HFFc6 (cell line): ENCODE results near the gene GAS2L3. TPM values are rescaled to one million over a fixed set of nuclear protein-coding genes. Genes with fewer than 3 reads are reported as not detected.
"Not testable (repeated sequence)": the region's sequence is repeated elsewhere in the genome, so short reads cannot be mapped to it uniquely, and the experiment has no call there.

Experiments used
- DNase-seq: peaks from one replicate; pipeline ENCODE4 v3.0.0-alpha.2; 2018
- H3K27ac Mint-ChIP-seq: 2 replicates; pipeline ENCODE4 v1.8.0; 2020; ENCODE audit warnings: mild to moderate bottlenecking, mixed read lengths
- H3K27me3 Mint-ChIP-seq: 2 replicates; pipeline ENCODE4 v1.8.0; 2021; ENCODE audit warnings: mild to moderate bottlenecking, moderate library complexity, mixed read lengths; ENCODE audit not compliant: insufficient read depth
- H3K36me3 Mint-ChIP-seq: 2 replicates; pipeline ENCODE4 v1.8.0; 2021; ENCODE audit warnings: low read depth, mixed read lengths
- H3K4me1 Mint-ChIP-seq: 2 replicates; pipeline ENCODE4 v1.8.0; 2020; ENCODE audit warnings: low read depth, mixed read lengths
- H3K4me3 Mint-ChIP-seq: 2 replicates; pipeline ENCODE4 v1.8.0; 2020; ENCODE audit warnings: mild to moderate bottlenecking, moderate library complexity, mixed read lengths
- H3K9me3 Mint-ChIP-seq: 2 replicates; pipeline ENCODE4 v1.8.0; 2020; ENCODE audit warnings: mild to moderate bottlenecking, mixed read lengths
- total RNA-seq, 6 experiments: library from RNA; stranded (reverse); fragmentation: NEBNext Ultra II Directional; extraction: Animal tissue kit (Norgen Biotek cat#: 25700); gene quantifications; 2 replicates in 1 of 6; 3 replicates in 5 of 6; pipeline ENCODE4 v1.2.3, GENCODE V29; 2021
- TF ChIP-seq, protein P1 (sequence below): fragments of 200-600 bp; sonication (generic); IDR thresholded peaks from 2 replicates; pipeline ENCODE4 v1.5.0; 2021; ENCODE audit warnings: antibody characterized with exemption, mild to moderate bottlenecking

Gene GAS2L3
- total RNA-seq, 6 experiments from 2014 or later = 10.0 to 25.2 (median 22.8) TPM

DNA sequence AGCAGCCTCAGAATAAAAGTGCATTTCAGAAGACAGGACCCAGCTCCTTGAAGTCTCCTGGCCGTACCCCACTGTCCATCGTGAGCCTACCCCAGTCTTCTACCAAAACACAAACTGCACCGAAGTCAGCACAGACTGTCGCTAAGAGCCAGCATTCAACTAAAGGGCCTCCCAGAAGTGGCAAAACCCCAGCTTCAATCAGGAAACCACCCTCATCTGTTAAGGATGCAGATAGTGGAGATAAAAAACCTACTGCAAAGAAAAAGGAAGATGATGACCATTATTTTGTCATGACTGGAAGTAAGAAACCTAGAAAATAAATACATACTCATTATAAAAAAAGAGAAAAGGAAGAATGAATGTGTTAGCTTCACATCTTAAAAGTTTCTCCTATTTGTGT, 51.1 kb downstream of the GAS2L3 start:
- H3K36me3 Mint-ChIP-seq = peaks cover 6% of the 10 kb centered on the region; the same call in 1 of the 2 replicates
- H3K9me3 Mint-ChIP-seq = no peaks in the 10 kb centered on the region
- no peak overlapping the region for H3K27ac Mint-ChIP-seq
- no peak for DNase-seq
- TF ChIP-seq, protein P1, sequence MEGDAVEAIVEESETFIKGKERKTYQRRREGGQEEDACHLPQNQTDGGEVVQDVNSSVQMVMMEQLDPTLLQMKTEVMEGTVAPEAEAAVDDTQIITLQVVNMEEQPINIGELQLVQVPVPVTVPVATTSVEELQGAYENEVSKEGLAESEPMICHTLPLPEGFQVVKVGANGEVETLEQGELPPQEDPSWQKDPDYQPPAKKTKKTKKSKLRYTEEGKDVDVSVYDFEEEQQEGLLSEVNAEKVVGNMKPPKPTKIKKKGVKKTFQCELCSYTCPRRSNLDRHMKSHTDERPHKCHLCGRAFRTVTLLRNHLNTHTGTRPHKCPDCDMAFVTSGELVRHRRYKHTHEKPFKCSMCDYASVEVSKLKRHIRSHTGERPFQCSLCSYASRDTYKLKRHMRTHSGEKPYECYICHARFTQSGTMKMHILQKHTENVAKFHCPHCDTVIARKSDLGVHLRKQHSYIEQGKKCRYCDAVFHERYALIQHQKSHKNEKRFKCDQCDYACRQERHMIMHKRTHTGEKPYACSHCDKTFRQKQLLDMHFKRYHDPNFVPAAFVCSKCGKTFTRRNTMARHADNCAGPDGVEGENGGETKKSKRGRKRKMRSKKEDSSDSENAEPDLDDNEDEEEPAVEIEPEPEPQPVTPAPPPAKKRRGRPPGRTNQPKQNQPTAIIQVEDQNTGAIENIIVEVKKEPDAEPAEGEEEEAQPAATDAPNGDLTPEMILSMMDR = no peak
- H3K27me3 Mint-ChIP-seq = no peaks in the 10 kb centered on the region
- H3K4me3 Mint-ChIP-seq = no peak overlapping the region
- H3K4me1 Mint-ChIP-seq = no peaks in the 10 kb centered on the region

DNA sequence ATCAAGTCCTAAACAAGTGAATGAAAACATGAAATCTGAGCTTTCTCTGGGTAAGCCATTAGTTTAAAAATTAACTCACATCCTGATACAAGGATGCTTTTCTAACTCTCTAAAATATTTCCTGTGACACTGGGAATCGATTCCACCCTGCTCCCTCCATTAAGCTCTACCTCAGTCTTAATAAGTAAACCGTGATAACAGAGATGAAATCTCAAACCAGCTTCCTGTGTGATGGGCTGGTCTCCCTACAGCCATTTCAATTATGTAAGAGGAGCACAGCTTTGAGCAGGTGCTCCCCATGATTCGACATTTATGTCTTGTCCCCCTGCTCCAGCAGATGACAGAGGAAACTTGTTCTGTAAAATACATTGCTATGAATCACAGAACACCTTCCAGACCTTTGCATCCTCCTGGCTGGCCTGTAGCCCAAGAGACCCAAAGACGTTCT, 59.0 kb downstream of the GAS2L3 start:
- Mint-ChIP-seq H3K36me3 (no peaks in the 10 kb centered on the region), H3K4me1 (no peaks in the 10 kb centered on the region), H3K4me3 (no peak overlapping the region), H3K9me3 (no peaks in the 10 kb centered on the region), H3K27me3 (no peaks in the 10 kb centered on the region; the same call in 1 of the 2 replicates), H3K27ac (no peak overlapping the region; the same call in 1 of the 2 replicates)
- DNase-seq = no peak
- TF ChIP-seq, protein P1 = no peak

DNA sequence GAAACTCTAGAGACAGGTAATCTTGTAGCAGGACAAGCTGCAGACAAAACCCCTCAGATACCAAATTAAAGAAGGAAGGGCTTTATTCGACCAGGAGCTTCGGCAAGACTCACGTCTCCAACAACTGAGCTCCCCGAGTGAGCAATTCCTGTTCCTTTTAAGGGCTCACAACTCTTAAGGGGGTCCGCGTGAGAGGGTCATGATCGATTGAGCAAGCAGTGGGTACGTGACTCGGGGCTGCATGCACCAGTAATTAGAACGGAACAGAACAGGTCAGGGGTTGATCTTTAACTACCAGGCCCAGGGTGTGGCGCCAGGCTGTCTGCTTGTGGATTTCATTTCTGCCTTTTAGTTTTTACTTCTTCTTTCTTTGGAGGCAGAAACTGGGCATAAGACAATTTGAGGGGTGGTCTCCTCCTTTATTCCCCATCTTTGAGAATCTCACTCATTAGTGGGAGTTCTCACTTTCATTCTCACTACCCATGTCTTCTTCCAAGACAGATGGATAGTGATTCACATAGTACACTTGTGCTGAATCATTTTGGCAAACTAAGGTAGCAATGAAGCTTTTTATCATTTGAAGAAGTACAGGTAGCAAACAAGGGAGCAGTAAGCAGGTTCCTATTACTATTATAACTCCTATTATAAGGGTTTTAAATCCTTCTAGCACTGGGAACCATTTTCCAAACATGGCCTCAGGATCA, 59.8 kb downstream of the GAS2L3 start:
- not testable (repeated sequence) for H3K36me3 Mint-ChIP-seq, H3K27ac Mint-ChIP-seq, H3K27me3 Mint-ChIP-seq, H3K4me1 Mint-ChIP-seq, H3K4me3 Mint-ChIP-seq, H3K9me3 Mint-ChIP-seq, DNase-seq

DNA sequence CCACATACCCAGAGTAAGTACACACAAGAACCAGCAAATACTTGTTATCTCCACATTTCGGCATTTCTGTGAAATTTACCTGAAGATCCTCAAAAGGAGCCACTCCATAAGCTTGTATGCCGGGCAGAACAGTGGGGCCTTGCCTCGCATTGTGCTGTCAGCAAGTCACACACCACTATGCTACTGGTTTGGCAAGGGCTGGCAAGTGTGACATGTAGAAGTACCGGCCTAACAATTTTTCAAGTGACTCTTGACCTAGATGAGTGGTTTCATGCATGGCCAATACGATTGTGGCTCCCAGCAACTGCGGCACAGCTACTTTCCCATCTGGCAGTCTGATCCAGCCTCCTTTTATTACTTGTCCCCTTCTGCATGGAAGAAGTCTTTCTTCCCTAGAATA, 69.8 kb downstream of the GAS2L3 start:
- Mint-ChIP-seq H3K27me3 (peaks cover 2% of the 10 kb centered on the region; the same call in 1 of the 2 replicates), H3K36me3 (peaks cover 9% of the 10 kb centered on the region), H3K4me1 (no peaks in the 10 kb centered on the region), H3K4me3 (no peak overlapping the region), H3K27ac (no peak overlapping the region), H3K9me3 (peaks cover 5% of the 10 kb centered on the region)
- TF ChIP-seq, protein P1 = no peak
- no peak for DNase-seq

DNA sequence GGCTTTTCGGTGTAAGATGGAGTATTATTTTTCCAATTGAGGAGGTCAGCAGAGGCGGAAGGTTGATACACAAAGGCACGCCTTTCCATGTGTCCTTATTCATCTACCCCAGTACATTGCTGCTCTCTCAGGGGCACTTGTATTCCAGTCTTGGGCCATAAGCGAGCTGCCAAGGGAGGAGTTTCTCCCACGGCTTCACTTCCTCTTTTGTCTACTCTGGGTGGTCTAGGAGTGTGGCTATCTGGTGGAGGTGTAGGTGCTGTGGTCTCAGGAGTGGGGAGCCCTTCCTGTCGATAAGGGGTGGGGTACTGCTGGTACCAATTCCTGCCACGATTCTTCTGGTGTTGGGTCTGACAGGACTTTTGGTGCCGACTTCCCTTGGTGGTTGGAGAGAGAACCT, 73.4 kb downstream of the GAS2L3 start:
- Mint-ChIP-seq H3K4me3 (no peak overlapping the region), H3K4me1 (no peaks in the 10 kb centered on the region), H3K9me3 (peaks cover 5% of the 10 kb centered on the region), H3K36me3 (peaks cover 6% of the 10 kb centered on the region), H3K27me3 (peaks cover 3% of the 10 kb centered on the region), H3K27ac (no peak overlapping the region)
- TF ChIP-seq, protein P1 = no peak
- no peak for DNase-seq

DNA sequence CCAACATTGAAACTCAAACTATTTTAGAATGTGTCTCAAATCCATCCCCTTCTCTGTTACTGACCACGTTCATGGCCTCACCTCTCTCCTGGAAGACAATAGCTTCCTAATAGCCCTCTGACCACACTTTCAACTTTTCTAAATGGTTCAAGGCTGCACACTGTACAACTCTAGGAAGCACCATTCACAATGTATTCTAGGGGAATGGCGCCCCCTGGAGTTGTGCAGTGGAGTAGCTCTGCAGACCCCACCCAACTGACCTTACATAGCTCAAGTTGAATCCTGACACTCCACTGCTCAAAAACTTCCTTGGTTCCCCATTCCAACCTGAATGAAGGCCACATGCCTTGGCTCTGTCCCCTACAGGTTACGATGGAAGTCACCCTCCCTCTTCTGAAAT, 77.6 kb downstream of the GAS2L3 start:
- Mint-ChIP-seq H3K27ac (no peak overlapping the region), H3K9me3 (no peaks in the 10 kb centered on the region), H3K27me3 (peaks cover 3% of the 10 kb centered on the region; the same call in 1 of the 2 replicates), H3K4me1 (no peaks in the 10 kb centered on the region), H3K4me3 (no peak overlapping the region), H3K36me3 (no peaks in the 10 kb centered on the region)
- TF ChIP-seq, protein P1 = peak; percentile 49
- DNase-seq = no peak
